ENCODE measurements around the gene JAK1. TPM values are rescaled to one million over a fixed set of nuclear protein-coding genes. Genes with fewer than 3 reads are reported as not detected.

The JAK1 gene
- total RNA-seq, 1 experiment from 2014 or later = 339 TPM

- no TSS peak for BruUV-seq (replicated peaks)
- DNase-seq (ENCODE audit: low spot score) = no peak
- ChIA-PET POLR2A (ENCODE audit: low non-redundant PET) (no interaction called here), CTCF (no interaction called here)
- Histone ChIP-seq H3K27ac (ENCODE audit: low read depth, low read length, poor library complexity, severe bottlenecking) (no peak overlapping the region), H3K4me3 (ENCODE audit: low read depth, low read length, poor library complexity, severe bottlenecking) (no peak overlapping the region), H3K36me3 (ENCODE audit: insufficient read depth, low read length, poor library complexity, severe bottlenecking) (peaks cover 97% of the 10 kb centered on the region), H3K27me3 (replicated peaks; ENCODE audit: insufficient read depth, low read depth, low read length, poor library complexity) (no peaks in the 10 kb centered on the region), H3K9me3 (ENCODE audit: low read depth, low read length, poor library complexity, severe bottlenecking) (no peaks in the 10 kb centered on the region), H3K4me1 (ENCODE audit: insufficient read depth, low read length, poor library complexity, severe bottlenecking) (no peaks in the 10 kb centered on the region)
- intact Hi-C loops (cut with micrococcal nuclease; ENCODE audit: unreplicated experiment) = no loop called here
- TF ChIP-seq CTCF (conservative IDR thresholded peaks at IDR 0.05; ENCODE audit: low read depth, low read length) = no peak
- TF ChIP-seq EZH2 (IDR thresholded peaks at IDR 0.05; ENCODE audit: borderline replicate concordance, low read depth, low read length, poor library complexity, severe bottlenecking) = no peak
Observed at GRCh38 chr1:64846573-64847430, 119.5 kb downstream of the JAK1 start.

GRCh38 chr1:64845831-64846425, 120.4 kb downstream of the JAK1 start:
- Histone ChIP-seq H3K4me1 (ENCODE audit: insufficient read depth, low read length, poor library complexity, severe bottlenecking) (no peaks in the 10 kb centered on the region), H3K27me3 (replicated peaks; ENCODE audit: insufficient read depth, low read depth, low read length, poor library complexity) (no peaks in the 10 kb centered on the region), H3K36me3 (ENCODE audit: insufficient read depth, low read length, poor library complexity, severe bottlenecking) (peaks cover 97% of the 10 kb centered on the region), H3K9me3 (ENCODE audit: low read depth, low read length, poor library complexity, severe bottlenecking) (no peaks in the 10 kb centered on the region), H3K4me3 (ENCODE audit: low read depth, low read length, poor library complexity, severe bottlenecking) (no peak overlapping the region), H3K27ac (ENCODE audit: low read depth, low read length, poor library complexity, severe bottlenecking) (no peak overlapping the region)
- DNase-seq (ENCODE audit: low spot score) = no peak
- POLR2A ChIA-PET (ENCODE audit: low non-redundant PET) = no interaction called here
- intact Hi-C loops (cut with micrococcal nuclease; ENCODE audit: unreplicated experiment) = no loop called here
- CTCF ChIA-PET = no interaction called here
- TF ChIP-seq EZH2 (IDR thresholded peaks at IDR 0.05; ENCODE audit: borderline replicate concordance, low read depth, low read length, poor library complexity, severe bottlenecking) = no peak
- TF ChIP-seq CTCF (conservative IDR thresholded peaks at IDR 0.05; ENCODE audit: low read depth, low read length) = no peak
- BruUV-seq (replicated peaks) = no TSS peak

GRCh38 chr1:64844609-64845008, 121.7 kb downstream of the JAK1 start:
- Histone ChIP-seq H3K4me3 (ENCODE audit: low read depth, low read length, poor library complexity, severe bottlenecking) (no peak overlapping the region), H3K9me3 (ENCODE audit: low read depth, low read length, poor library complexity, severe bottlenecking) (no peaks in the 10 kb centered on the region), H3K4me1 (ENCODE audit: insufficient read depth, low read length, poor library complexity, severe bottlenecking) (no peaks in the 10 kb centered on the region), H3K36me3 (ENCODE audit: insufficient read depth, low read length, poor library complexity, severe bottlenecking) (peaks cover 97% of the 10 kb centered on the region), H3K27me3 (replicated peaks; ENCODE audit: insufficient read depth, low read depth, low read length, poor library complexity) (no peaks in the 10 kb centered on the region), H3K27ac (ENCODE audit: low read depth, low read length, poor library complexity, severe bottlenecking) (no peak overlapping the region)
- no TSS peak for BruUV-seq (replicated peaks)
- ChIA-PET CTCF (no interaction called here), POLR2A (ENCODE audit: low non-redundant PET) (no interaction called here)
- no peak for DNase-seq (ENCODE audit: low spot score)
- intact Hi-C loops (cut with micrococcal nuclease; ENCODE audit: unreplicated experiment) = no loop called here
- no peak for TF ChIP-seq EZH2 (IDR thresholded peaks at IDR 0.05; ENCODE audit: borderline replicate concordance, low read depth, low read length, poor library complexity, severe bottlenecking)
- TF ChIP-seq CTCF (conservative IDR thresholded peaks at IDR 0.05; ENCODE audit: low read depth, low read length) = no peak
